GM23338 (cell line): ENCODE measurements around the gene THSD7A. TPM values are rescaled to one million over a fixed set of nuclear protein-coding genes. Genes with fewer than 3 reads are reported as not detected.

Experiments
- ATAC-seq: fragments of 200-7000 bp; cut with Tn5 transposase; 3 replicates; pipeline ENCODE4 v1.9.1; 2020
- DNase-seq: peaks from one replicate; pipeline ENCODE4 v3.0.0-alpha.2; 2015; ENCODE audit warnings: low spot score
- H2AFZ ChIP-seq: fragments of 200-600 bp; sonication (generic); 2 replicates; pipeline ENCODE4 v1.8.0; 2016; ENCODE audit warnings: antibody characterized with exemption, mild to moderate bottlenecking, moderate library complexity
- H3F3A ChIP-seq: fragments of 200-600 bp; sonication (generic); replicated peaks from 2 replicates; pipeline ENCODE4 v1.8.0; 2017; ENCODE audit warnings: antibody characterized with exemption, mixed run types, low read depth
- H3K27ac ChIP-seq: fragments of 200-600 bp; sonication (generic); 2 replicates; pipeline ENCODE4 v1.6.1; 2016; ENCODE audit warnings: low read depth
- H3K27me3 ChIP-seq: fragments of 200-600 bp; sonication (generic); 2 replicates; pipeline ENCODE4 v1.8.0; 2016; ENCODE audit warnings: mild to moderate bottlenecking, mixed run types, moderate library complexity; ENCODE audit not compliant: insufficient read depth
- H3K36me3 ChIP-seq: fragments of 200-600 bp; sonication (generic); 2 replicates; pipeline ENCODE4 v1.8.0; 2016; ENCODE audit warnings: mild to moderate bottlenecking; ENCODE audit not compliant: insufficient read depth
- H3K4me1 ChIP-seq: fragments of 200-600 bp; sonication (generic); 2 replicates; pipeline ENCODE4 v1.8.0; 2016; ENCODE audit warnings: mild to moderate bottlenecking, moderate library complexity; ENCODE audit not compliant: insufficient read depth
- H3K4me2 ChIP-seq: fragments of 200-600 bp; sonication (generic); 2 replicates; pipeline ENCODE4 v1.7.1; 2017; ENCODE audit warnings: mixed run types
- H3K4me3 ChIP-seq: fragments of 200-600 bp; sonication (generic); 2 replicates; pipeline ENCODE4 v1.6.1; 2016; ENCODE audit warnings: mixed run types
- H3K79me2 ChIP-seq: fragments of 200-600 bp; sonication (generic); replicated peaks from 2 replicates; pipeline ENCODE4 v1.8.0; 2017; ENCODE audit warnings: mild to moderate bottlenecking; ENCODE audit not compliant: insufficient read depth
- H3K9me2 ChIP-seq: fragments of 200-600 bp; sonication (generic); 2 replicates; pipeline ENCODE4 v1.8.0; 2017; ENCODE audit not compliant: insufficient read depth
- H4K20me1 ChIP-seq: fragments of 200-600 bp; sonication (generic); replicated peaks from 2 replicates; pipeline ENCODE4 v1.8.0; 2017; ENCODE audit warnings: mild to moderate bottlenecking; ENCODE audit not compliant: insufficient read depth
- H3K27ac Mint-ChIP-seq: 2 replicates; pipeline ENCODE4 v1.8.0; 2020; ENCODE audit warnings: inconsistent platforms, mild to moderate bottlenecking, moderate library complexity, mixed read lengths
- H3K27me3 Mint-ChIP-seq: 3 replicates; pipeline ENCODE4 v1.8.0; 2022; ENCODE audit warnings: low read depth, mild to moderate bottlenecking, moderate library complexity, mixed read lengths, inconsistent platforms; ENCODE audit not compliant: insufficient read depth, poor library complexity
- H3K36me3 Mint-ChIP-seq: 3 replicates; pipeline ENCODE4 v1.8.0; 2021; ENCODE audit warnings: low read depth, mild to moderate bottlenecking, inconsistent platforms, moderate library complexity, mixed read lengths
- H3K4me1 Mint-ChIP-seq: 3 replicates; pipeline ENCODE4 v1.8.0; 2020; ENCODE audit warnings: mild to moderate bottlenecking, inconsistent platforms, mixed read lengths
- H3K4me3 Mint-ChIP-seq: 3 replicates; pipeline ENCODE4 v1.8.0; 2021; ENCODE audit warnings: moderate library complexity, mild to moderate bottlenecking, inconsistent platforms, mixed read lengths
- H3K9me3 Mint-ChIP-seq: 3 replicates; pipeline ENCODE4 v1.8.0; 2020; ENCODE audit warnings: moderate library complexity, mild to moderate bottlenecking, inconsistent platforms, mixed read lengths
- CREB1 ChIP-seq: fragments of 250-450 bp; sonication (Bioruptor Pico); IDR thresholded peaks from 2 replicates; pipeline ENCODE4 v1.5.0; 2020; ENCODE audit warnings: low read depth, mild to moderate bottlenecking, moderate library complexity
- JUNB ChIP-seq: IDR thresholded peaks from one replicate; pipeline ENCODE4 v1.6.1; 2016; ENCODE audit warnings: antibody characterized with exemption; ENCODE audit not compliant: unreplicated experiment
- NANOG ChIP-seq: IDR thresholded peaks from 2 replicates; pipeline ENCODE4 v1.6.1; 2016; ENCODE audit warnings: antibody characterized with exemption, borderline replicate concordance
- STAT1 ChIP-seq: IDR thresholded peaks from one replicate; pipeline ENCODE4 v1.6.1; 2016; ENCODE audit warnings: antibody characterized with exemption; ENCODE audit not compliant: unreplicated experiment
- ZNF114 ChIP-seq: fragments of 250-450 bp; sonication (Bioruptor Pico); IDR thresholded peaks from 2 replicates; pipeline ENCODE4 v1.5.0; 2020; ENCODE audit warnings: mild to moderate bottlenecking, moderate library complexity
- polyA plus RNA-seq: library from polyadenylated mRNA; unstranded; fragments of >200 nt; fragmentation: Nextera tagmentation; extraction: Ambion mirVana; gene quantifications from 2 replicates; pipeline ENCODE4 v1.2.1, GENCODE V29; 2016
- total RNA-seq: library from RNA; depleted of rRNA; stranded (reverse); fragments of >200 nt; shearing (Covaris generic); gene quantifications from 2 replicates; pipeline ENCODE4 v1.2.3, GENCODE V29; 2014
- TF ChIP-seq, protein P1 (sequence below): IDR thresholded peaks from 2 replicates; pipeline ENCODE4 v1.6.1; 2016; ENCODE audit warnings: antibody characterized with exemption
- TF ChIP-seq, protein P2 (sequence below): IDR thresholded peaks from one replicate; pipeline ENCODE4 v1.6.1; 2018; ENCODE audit warnings: antibody characterized with exemption; ENCODE audit not compliant: unreplicated experiment
- TF ChIP-seq, protein P3 (sequence below): fragments of 250-450 bp; sonication (Bioruptor Pico); IDR thresholded peaks from 2 replicates; pipeline ENCODE4 v1.5.0; 2020; ENCODE audit warnings: mild to moderate bottlenecking, moderate library complexity

Gene THSD7A
- total and polyA plus RNA-seq, 2 experiments from 2014 or later = 1.3 to 2.1 TPM

DNA sequence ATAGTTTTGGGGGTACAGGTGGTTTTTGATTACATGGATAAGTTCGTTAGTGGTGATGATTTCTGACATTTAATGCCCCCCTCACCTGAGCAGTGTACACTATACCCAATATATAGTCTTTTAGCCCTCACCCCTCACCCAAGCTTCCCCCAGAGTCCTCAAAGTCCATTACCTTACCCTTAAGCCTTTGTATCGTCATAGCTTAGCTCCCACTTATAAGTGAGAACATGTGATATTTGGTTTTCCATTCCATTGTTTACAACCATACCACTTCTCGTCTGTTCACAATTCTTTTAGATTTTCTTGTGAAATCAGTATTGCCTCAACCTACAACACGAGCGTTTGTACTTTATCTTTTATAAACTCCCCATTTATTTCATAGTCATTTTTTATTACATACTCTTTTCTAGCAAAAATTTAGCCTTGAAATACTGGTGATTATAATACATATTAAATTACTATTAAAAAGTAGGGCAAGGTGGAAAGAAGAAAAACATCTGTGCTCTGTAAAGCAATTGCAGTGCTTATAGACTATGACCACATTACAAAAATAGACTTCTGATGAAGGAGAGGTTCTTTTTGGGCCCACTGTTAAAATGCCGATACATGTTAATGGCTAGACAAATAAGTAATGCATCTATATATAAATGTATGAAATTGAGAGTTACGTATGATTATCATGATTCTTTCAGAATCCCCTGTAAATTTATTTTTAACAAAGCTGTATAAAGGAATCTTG is 164.8 kb downstream of the THSD7A start:
- Mint-ChIP-seq H3K4me1 (peaks cover 4% of the 10 kb centered on the region; the same call in 1 of the 3 replicates), H3K27ac (no peak overlapping the region), H3K4me3 (no peak overlapping the region), H3K9me3 (no peaks in the 10 kb centered on the region), H3K27me3 (no peaks in the 10 kb centered on the region), H3K36me3 (no peaks in the 10 kb centered on the region)
- H3F3A ChIP-seq = no peaks in the 10 kb centered on the region
- H3K4me2 ChIP-seq = no peak overlapping the region
- no peak for DNase-seq
- H3K4me1 ChIP-seq = no peaks in the 10 kb centered on the region
- H3K27ac ChIP-seq = no peak overlapping the region
- no peak for ATAC-seq
- H3K79me2 ChIP-seq = no peaks in the 10 kb centered on the region
- H4K20me1 ChIP-seq = no peaks in the 10 kb centered on the region
- no peak overlapping the region for H3K4me3 ChIP-seq
- TF ChIP-seq, protein P1, sequence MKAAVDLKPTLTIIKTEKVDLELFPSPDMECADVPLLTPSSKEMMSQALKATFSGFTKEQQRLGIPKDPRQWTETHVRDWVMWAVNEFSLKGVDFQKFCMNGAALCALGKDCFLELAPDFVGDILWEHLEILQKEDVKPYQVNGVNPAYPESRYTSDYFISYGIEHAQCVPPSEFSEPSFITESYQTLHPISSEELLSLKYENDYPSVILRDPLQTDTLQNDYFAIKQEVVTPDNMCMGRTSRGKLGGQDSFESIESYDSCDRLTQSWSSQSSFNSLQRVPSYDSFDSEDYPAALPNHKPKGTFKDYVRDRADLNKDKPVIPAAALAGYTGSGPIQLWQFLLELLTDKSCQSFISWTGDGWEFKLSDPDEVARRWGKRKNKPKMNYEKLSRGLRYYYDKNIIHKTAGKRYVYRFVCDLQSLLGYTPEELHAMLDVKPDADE = no peak
- TF ChIP-seq, protein P2, sequence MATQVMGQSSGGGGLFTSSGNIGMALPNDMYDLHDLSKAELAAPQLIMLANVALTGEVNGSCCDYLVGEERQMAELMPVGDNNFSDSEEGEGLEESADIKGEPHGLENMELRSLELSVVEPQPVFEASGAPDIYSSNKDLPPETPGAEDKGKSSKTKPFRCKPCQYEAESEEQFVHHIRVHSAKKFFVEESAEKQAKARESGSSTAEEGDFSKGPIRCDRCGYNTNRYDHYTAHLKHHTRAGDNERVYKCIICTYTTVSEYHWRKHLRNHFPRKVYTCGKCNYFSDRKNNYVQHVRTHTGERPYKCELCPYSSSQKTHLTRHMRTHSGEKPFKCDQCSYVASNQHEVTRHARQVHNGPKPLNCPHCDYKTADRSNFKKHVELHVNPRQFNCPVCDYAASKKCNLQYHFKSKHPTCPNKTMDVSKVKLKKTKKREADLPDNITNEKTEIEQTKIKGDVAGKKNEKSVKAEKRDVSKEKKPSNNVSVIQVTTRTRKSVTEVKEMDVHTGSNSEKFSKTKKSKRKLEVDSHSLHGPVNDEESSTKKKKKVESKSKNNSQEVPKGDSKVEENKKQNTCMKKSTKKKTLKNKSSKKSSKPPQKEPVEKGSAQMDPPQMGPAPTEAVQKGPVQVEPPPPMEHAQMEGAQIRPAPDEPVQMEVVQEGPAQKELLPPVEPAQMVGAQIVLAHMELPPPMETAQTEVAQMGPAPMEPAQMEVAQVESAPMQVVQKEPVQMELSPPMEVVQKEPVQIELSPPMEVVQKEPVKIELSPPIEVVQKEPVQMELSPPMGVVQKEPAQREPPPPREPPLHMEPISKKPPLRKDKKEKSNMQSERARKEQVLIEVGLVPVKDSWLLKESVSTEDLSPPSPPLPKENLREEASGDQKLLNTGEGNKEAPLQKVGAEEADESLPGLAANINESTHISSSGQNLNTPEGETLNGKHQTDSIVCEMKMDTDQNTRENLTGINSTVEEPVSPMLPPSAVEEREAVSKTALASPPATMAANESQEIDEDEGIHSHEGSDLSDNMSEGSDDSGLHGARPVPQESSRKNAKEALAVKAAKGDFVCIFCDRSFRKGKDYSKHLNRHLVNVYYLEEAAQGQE = no peak
- TF ChIP-seq NANOG = no peak
- TF ChIP-seq JUNB = no peak
- no peak for TF ChIP-seq CREB1 (CRISPR knock-in tag)
- TF ChIP-seq STAT1 = no peak
- no peak for TF ChIP-seq ZNF114 (CRISPR knock-in tag)
- TF ChIP-seq, protein P3, sequence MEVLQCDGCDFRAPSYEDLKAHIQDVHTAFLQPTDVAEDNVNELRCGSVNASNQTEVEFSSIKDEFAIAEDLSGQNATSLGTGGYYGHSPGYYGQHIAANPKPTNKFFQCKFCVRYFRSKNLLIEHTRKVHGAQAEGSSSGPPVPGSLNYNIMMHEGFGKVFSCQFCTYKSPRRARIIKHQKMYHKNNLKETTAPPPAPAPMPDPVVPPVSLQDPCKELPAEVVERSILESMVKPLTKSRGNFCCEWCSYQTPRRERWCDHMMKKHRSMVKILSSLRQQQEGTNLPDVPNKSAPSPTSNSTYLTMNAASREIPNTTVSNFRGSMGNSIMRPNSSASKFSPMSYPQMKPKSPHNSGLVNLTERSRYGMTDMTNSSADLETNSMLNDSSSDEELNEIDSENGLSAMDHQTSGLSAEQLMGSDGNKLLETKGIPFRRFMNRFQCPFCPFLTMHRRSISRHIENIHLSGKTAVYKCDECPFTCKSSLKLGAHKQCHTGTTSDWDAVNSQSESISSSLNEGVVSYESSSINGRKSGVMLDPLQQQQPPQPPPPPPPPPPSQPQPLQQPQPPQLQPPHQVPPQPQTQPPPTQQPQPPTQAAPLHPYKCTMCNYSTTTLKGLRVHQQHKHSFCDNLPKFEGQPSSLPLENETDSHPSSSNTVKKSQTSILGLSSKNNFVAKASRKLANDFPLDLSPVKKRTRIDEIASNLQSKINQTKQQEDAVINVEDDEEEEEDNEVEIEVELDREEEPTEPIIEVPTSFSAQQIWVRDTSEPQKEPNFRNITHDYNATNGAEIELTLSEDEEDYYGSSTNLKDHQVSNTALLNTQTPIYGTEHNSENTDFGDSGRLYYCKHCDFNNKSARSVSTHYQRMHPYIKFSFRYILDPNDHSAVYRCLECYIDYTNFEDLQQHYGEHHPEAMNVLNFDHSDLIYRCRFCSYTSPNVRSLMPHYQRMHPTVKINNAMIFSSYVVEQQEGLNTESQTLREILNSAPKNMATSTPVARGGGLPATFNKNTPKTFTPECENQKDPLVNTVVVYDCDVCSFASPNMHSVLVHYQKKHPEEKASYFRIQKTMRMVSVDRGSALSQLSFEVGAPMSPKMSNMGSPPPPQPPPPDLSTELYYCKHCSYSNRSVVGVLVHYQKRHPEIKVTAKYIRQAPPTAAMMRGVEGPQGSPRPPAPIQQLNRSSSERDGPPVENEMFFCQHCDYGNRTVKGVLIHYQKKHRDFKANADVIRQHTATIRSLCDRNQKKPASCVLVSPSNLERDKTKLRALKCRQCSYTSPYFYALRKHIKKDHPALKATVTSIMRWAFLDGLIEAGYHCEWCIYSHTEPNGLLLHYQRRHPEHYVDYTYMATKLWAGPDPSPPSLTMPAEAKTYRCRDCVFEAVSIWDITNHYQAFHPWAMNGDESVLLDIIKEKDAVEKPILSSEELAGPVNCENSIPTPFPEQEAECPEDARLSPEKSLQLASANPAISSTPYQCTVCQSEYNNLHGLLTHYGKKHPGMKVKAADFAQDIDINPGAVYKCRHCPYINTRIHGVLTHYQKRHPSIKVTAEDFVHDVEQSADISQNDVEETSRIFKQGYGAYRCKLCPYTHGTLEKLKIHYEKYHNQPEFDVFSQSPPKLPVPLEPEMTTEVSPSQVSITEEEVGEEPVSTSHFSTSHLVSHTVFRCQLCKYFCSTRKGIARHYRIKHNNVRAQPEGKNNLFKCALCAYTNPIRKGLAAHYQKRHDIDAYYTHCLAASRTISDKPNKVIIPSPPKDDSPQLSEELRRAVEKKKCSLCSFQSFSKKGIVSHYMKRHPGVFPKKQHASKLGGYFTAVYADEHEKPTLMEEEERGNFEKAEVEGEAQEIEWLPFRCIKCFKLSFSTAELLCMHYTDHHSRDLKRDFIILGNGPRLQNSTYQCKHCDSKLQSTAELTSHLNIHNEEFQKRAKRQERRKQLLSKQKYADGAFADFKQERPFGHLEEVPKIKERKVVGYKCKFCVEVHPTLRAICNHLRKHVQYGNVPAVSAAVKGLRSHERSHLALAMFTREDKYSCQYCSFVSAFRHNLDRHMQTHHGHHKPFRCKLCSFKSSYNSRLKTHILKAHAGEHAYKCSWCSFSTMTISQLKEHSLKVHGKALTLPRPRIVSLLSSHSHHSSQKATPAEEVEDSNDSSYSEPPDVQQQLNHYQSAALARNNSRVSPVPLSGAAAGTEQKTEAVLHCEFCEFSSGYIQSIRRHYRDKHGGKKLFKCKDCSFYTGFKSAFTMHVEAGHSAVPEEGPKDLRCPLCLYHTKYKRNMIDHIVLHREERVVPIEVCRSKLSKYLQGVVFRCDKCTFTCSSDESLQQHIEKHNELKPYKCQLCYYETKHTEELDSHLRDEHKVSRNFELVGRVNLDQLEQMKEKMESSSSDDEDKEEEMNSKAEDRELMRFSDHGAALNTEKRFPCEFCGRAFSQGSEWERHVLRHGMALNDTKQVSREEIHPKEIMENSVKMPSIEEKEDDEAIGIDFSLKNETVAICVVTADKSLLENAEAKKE (CRISPR knock-in tag) = no peak
- no peaks in the 10 kb centered on the region for H3K36me3 ChIP-seq
- no peaks in the 10 kb centered on the region for H3K9me2 ChIP-seq
- H2AFZ ChIP-seq = no peak overlapping the region
- no peaks in the 10 kb centered on the region for H3K27me3 ChIP-seq
